ENCODE data around the gene CD69. TPM values are rescaled to one million over a fixed set of nuclear protein-coding genes. Genes with fewer than 3 reads are reported as not detected.

CD69 gene
- total RNA-seq, 1 experiment from 2014 or later = not detected

GRCh38 chr12:9761419-9761781, 699 bp upstream of the CD69 start:
- no peak overlapping the region for H3K9ac ChIP-seq (ENCODE audit: extremely low read depth, insufficient read length, low read length)
- H3K4me1 ChIP-seq (ENCODE audit: insufficient read depth, low read length) = no peaks in the 10 kb centered on the region
- no peak overlapping the region for H3K4ac ChIP-seq (ENCODE audit: low read depth, low read length)
- H2BK12ac ChIP-seq (ENCODE audit: insufficient read length, low read depth, low read length) = no peak overlapping the region
- WGBS (ENCODE audit: extremely low coverage, insufficient read length, low lambda C conversion rate) = no CpG with 5 or more reads among the region's 4 CpGs
- no peaks in the 10 kb centered on the region for H3K9me3 ChIP-seq (ENCODE audit: control insufficient read depth, low read depth, low read length)
- no peak overlapping the region for H2BK20ac ChIP-seq (ENCODE audit: low read depth, low read length, poor library complexity, severe bottlenecking)
- H2BK120ac ChIP-seq (ENCODE audit: low read depth, low read length, poor library complexity, severe bottlenecking) = no peak overlapping the region
- H2AFZ ChIP-seq (ENCODE audit: low read length) = no peak overlapping the region
- Mint-ChIP-seq H3K4me3 (no peak overlapping the region), H3K4me1 (peaks cover 18% of the 10 kb centered on the region in 2 experiments), H3K27me3 (ENCODE audit: low read depth) (no peaks in the 10 kb centered on the region), H3K9me3 (no peaks in the 10 kb centered on the region), H3K27ac (no peak overlapping the region), H3K36me3 (ENCODE audit: insufficient read depth in 1 of 3, low read depth in 3 of 3) (no peaks in the 10 kb centered on the region)
- no peaks in the 10 kb centered on the region for H3K79me1 ChIP-seq (ENCODE audit: insufficient read depth, low read depth, low read length, poor library complexity, severe bottlenecking)
- no peak for TF ChIP-seq CTCF (conservative IDR thresholded peaks at IDR 0.05)
- H4K91ac ChIP-seq (ENCODE audit: insufficient read length, low read depth, low read length) = no peak overlapping the region
- H3K56ac ChIP-seq (ENCODE audit: insufficient read length, low read depth, low read length) = no peak overlapping the region
- no peaks in the 10 kb centered on the region for H3K23me2 ChIP-seq (ENCODE audit: insufficient read length, low read depth, low read length, poor library complexity, severe bottlenecking)
- H4K20me1 ChIP-seq (ENCODE audit: control insufficient read depth, insufficient read depth, insufficient read length) = no peaks in the 10 kb centered on the region
- H2AK5ac ChIP-seq (ENCODE audit: insufficient read length, low read length) = no peak overlapping the region
- no peak overlapping the region for H4K8ac ChIP-seq (replicated peaks; ENCODE audit: insufficient read length, low read depth, low read length)
- H3K4me2 ChIP-seq (ENCODE audit: insufficient read depth, insufficient read length, low read length) = no peak overlapping the region
- no peak overlapping the region for H3K23ac ChIP-seq (ENCODE audit: insufficient read length, low read depth, low read length)
- no peak overlapping the region for H4K5ac ChIP-seq (ENCODE audit: insufficient read length, low read depth, low read length)
- H2BK5ac ChIP-seq (ENCODE audit: insufficient read length, low read length) = no peak overlapping the region
- no peak overlapping the region for H3K27ac ChIP-seq (ENCODE audit: insufficient read length, low read depth, low read length)
- no peak overlapping the region for H3T11ph ChIP-seq (ENCODE audit: low read length)
- no peak overlapping the region for H3K18ac ChIP-seq (ENCODE audit: insufficient read length, low read depth, low read length)
- no peaks in the 10 kb centered on the region for H3K27me3 ChIP-seq (ENCODE audit: insufficient read depth, low read length)
- H2BK15ac ChIP-seq (ENCODE audit: low read depth, low read length) = no peak overlapping the region
- H3K14ac ChIP-seq (ENCODE audit: insufficient read depth, low read length) = no peak overlapping the region
- DNase-seq = no peak
- H3K79me2 ChIP-seq (ENCODE audit: insufficient read depth, low read length) = no peaks in the 10 kb centered on the region

Measured in H9 (cell line).